ENCODE data around the gene WDR44.

WDR44 gene

DNA sequence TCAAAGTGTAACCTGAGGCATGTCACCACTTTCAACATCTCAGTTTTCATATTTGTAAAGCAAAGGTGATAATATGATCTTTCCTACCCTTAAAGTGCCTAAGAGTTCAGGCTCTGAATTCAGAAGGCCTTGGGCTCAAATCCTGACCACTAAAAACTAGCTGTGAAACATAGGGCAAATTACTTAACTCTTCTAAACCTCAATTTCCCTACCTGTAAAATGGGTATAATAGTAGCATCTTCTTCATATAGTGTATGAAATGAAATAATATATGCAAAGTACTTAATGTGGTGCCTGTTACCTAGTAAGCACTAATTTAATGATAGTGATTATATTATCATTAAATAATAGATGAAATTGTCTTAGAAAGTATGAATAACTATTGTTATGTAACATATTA, 7.0 kb upstream of the WDR44 start:
- DNase-seq (ENCODE audit: extremely low read depth, low read depth): no peak
- no peak overlapping the region for H3K4me3 ChIP-seq (replicated peaks; ENCODE audit: low read depth, low read length)
- TF ChIP-seq, protein P1, sequence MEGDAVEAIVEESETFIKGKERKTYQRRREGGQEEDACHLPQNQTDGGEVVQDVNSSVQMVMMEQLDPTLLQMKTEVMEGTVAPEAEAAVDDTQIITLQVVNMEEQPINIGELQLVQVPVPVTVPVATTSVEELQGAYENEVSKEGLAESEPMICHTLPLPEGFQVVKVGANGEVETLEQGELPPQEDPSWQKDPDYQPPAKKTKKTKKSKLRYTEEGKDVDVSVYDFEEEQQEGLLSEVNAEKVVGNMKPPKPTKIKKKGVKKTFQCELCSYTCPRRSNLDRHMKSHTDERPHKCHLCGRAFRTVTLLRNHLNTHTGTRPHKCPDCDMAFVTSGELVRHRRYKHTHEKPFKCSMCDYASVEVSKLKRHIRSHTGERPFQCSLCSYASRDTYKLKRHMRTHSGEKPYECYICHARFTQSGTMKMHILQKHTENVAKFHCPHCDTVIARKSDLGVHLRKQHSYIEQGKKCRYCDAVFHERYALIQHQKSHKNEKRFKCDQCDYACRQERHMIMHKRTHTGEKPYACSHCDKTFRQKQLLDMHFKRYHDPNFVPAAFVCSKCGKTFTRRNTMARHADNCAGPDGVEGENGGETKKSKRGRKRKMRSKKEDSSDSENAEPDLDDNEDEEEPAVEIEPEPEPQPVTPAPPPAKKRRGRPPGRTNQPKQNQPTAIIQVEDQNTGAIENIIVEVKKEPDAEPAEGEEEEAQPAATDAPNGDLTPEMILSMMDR (IDR thresholded peaks at IDR 0.05; ENCODE audit: low read depth, low read length, missing control alignments): no peak

DNA sequence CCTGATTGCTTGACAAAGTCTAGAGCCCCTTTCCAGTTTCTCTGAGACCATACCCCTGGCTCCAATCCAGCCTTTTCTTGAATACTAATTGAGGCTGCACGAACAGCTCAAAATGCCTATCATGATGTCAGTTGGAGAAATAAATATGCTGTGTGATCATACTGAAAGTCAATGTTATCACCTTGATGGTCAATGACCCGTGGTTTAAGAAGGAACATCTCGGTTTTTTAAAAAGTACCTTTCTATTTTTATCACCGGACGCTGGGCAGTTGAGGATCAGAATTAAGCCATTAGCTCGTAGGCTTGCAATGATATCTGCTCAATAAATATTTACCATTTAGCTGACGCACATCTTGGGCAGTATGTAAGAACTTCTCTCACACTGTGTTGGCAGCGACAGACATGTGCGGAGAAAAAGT, 852 bp upstream of the WDR44 start:
- TF ChIP-seq, protein P1 (IDR thresholded peaks at IDR 0.05; ENCODE audit: low read depth, low read length, missing control alignments): no peak
- H3K4me3 ChIP-seq (replicated peaks; ENCODE audit: low read depth, low read length): peak overlapping the region; percentile 76
- DNase-seq (ENCODE audit: extremely low read depth, low read depth): no peak

DNA sequence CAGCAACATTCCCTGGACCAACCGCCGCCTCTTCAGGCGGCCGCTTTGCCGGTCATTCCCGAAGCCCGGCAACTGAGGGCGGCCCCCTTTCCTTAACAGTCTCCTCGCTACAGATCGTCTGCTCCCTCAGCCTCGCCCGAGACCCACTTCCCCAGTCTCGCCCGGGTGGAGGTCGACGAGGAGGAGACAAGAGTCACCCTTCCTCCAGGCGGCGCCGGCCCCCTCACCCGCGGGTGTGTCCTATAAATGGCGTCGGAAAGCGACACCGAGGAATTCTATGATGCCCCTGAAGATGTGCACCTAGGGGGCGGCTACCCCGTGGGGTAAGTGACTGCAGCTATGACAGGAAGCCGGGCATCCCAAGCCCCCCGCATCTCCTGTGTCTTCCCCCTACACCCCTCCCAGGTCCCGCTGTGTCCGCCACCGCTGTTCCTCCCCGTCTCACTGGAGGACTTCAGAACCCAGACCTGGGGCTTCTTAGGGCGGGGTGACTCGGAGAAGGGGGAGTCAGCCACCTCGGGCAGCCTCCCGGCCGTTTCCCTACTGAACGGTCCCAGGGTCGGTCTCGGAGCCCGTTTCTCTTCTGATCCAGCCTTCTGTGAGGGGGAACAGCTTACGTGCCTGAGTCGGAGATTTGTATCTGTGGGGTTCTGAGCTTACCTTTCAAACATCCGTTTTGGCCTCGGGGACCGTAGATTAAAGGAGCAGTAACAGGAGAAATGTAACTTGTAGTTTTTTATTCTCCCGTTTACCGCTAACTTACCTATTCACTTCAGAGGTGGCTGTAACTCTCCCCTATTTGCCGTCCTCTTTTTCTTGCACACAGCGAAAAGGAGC, 570 bp downstream of the WDR44 start:
- TF ChIP-seq, protein P1 (IDR thresholded peaks at IDR 0.05; ENCODE audit: low read depth, low read length, missing control alignments): no peak
- no peak for DNase-seq (ENCODE audit: extremely low read depth, low read depth)
- peak overlapping the region; percentile 76 for H3K4me3 ChIP-seq (replicated peaks; ENCODE audit: low read depth, low read length)

DNA sequence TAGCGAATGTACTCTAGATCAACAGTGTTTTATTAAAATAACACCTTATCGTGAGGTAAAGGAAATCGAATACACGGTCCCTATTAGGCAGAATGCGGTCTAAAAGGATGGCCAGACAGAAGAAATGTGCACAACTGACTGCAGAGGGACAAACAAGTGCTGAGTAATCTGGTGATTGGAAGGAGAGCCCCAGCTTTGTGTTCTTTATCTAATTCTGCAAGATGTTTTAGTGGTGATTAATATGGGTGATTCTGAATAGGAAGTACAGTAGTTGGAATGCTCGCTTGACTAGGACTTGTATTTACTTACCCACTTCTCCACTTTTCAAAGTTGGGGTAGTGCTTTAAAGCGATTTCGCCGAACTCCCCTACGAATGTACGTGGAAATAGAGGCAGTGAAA, 1.2 kb downstream of the WDR44 start:
- TF ChIP-seq, protein P1 (IDR thresholded peaks at IDR 0.05; ENCODE audit: low read depth, low read length, missing control alignments): no peak
- H3K4me3 ChIP-seq (replicated peaks; ENCODE audit: low read depth, low read length): peak overlapping the region; percentile 76
- no peak for DNase-seq (ENCODE audit: extremely low read depth, low read depth)

DNA sequence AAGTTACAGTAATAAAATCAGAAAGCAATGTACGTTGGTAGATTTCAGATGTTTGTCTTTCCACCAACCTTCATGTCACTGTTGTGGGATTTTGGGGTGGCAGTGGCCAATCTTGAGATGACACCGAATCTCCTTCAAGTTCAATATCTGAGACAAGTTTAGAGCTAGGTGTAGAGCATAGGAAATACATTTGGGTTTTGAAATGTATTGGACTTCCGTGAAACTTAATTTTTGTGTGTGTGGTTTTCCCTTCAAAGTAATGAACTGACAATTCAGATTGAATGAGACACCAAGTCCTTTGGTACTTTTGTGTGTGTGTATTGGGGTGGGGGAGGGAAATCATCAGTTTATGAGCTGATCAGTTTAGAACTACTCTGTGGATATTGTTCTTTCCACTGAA, 1.8 kb downstream of the WDR44 start:
- TF ChIP-seq, protein P1 (IDR thresholded peaks at IDR 0.05; ENCODE audit: low read depth, low read length, missing control alignments): no peak
- no peak for DNase-seq (ENCODE audit: extremely low read depth, low read depth)
- peak overlapping the region; percentile 76 for H3K4me3 ChIP-seq (replicated peaks; ENCODE audit: low read depth, low read length)

DNA sequence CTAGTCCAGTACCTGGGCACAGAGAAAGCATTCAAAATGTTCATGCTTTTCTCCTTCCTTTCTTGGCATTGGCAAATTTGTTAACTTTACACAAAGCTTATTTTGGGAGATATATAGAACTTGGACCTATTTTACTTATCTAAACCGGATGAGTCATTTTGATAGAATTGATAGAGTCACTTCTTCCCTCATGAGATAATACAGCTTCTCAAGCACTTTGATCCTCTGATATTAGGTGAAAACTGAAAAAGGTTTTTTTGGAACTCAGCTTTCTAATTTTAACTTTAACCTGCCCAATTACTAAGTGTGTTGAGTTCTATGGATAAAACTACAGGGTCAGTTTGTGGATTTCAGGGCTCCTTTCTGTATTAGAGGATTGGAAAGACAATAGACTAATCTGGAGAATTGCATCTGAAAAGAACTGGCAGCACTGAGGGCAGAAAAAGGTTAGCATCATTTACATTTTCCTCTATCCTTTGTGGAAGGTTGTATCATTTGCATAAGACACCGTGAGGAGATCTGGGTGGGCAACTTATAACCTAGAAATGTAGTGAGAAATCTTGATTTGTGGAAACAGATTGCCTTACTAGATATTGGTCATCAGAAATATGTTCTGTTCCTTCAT, 2.4 kb downstream of the WDR44 start:
- DNase-seq (ENCODE audit: extremely low read depth, low read depth): no peak
- TF ChIP-seq, protein P1 (IDR thresholded peaks at IDR 0.05; ENCODE audit: low read depth, low read length, missing control alignments): no peak
- peak overlapping the region; percentile 76 for H3K4me3 ChIP-seq (replicated peaks; ENCODE audit: low read depth, low read length)

Data from HFF-Myc (cell line).